ENCODE data around the gene CEP55. TPM values are rescaled to one million over a fixed set of nuclear protein-coding genes. Genes with fewer than 3 reads are reported as not detected.
"Not testable (repeated sequence)": the region's sequence is repeated elsewhere in the genome, so short reads cannot be mapped to it uniquely, and the experiment has no call there.

Gene CEP55
- total RNA-seq, 1 donor from 2014 or later, result 3.2 TPM

- intact Hi-C loops (cut with DNase I), result no loop called here
- Histone ChIP-seq H3K27me3 (no peaks in the 10 kb centered on the region), H3K27ac (peak overlapping the region; percentile 49), H3K4me1 (peaks cover 5% of the 10 kb centered on the region), H3K36me3 (no peaks in the 10 kb centered on the region), H3K9me3 (no peaks in the 10 kb centered on the region), H3K4me3 (no peak overlapping the region)
- DNase-seq (ENCODE audit: extremely low spot score in 2 of 2), result no peak
- TF ChIP-seq POLR2AphosphoS5 (IDR thresholded peaks at IDR 0.05; ENCODE audit: insufficient read depth in 1 of 2, low read depth in 1 of 2) (no peak), POLR2A (IDR thresholded peaks at IDR 0.05) (no peak)
- TF ChIP-seq, protein P1, sequence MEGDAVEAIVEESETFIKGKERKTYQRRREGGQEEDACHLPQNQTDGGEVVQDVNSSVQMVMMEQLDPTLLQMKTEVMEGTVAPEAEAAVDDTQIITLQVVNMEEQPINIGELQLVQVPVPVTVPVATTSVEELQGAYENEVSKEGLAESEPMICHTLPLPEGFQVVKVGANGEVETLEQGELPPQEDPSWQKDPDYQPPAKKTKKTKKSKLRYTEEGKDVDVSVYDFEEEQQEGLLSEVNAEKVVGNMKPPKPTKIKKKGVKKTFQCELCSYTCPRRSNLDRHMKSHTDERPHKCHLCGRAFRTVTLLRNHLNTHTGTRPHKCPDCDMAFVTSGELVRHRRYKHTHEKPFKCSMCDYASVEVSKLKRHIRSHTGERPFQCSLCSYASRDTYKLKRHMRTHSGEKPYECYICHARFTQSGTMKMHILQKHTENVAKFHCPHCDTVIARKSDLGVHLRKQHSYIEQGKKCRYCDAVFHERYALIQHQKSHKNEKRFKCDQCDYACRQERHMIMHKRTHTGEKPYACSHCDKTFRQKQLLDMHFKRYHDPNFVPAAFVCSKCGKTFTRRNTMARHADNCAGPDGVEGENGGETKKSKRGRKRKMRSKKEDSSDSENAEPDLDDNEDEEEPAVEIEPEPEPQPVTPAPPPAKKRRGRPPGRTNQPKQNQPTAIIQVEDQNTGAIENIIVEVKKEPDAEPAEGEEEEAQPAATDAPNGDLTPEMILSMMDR (IDR thresholded peaks at IDR 0.05), result no peak
These were observed 18.9 kb downstream of the CEP55 start for GRCh38 chr10:93515071-93516005.

GRCh38 chr10:93516006-93516380, 19.6 kb downstream of the CEP55 start:
- H3K36me3 ChIP-seq, result no peaks in the 10 kb centered on the region
- intact Hi-C loops (cut with DNase I), result no loop called here
- H3K9me3 ChIP-seq, result no peaks in the 10 kb centered on the region
- no peak overlapping the region for H3K27ac ChIP-seq
- H3K4me1 ChIP-seq, result peaks cover 5% of the 10 kb centered on the region
- H3K4me3 ChIP-seq, result no peak overlapping the region
- no peak for TF ChIP-seq POLR2A (IDR thresholded peaks at IDR 0.05)
- no peak for TF ChIP-seq POLR2AphosphoS5 (IDR thresholded peaks at IDR 0.05; ENCODE audit: insufficient read depth in 1 of 2, low read depth in 1 of 2)
- TF ChIP-seq, protein P1 (IDR thresholded peaks at IDR 0.05), result no peak
- no peak for DNase-seq (ENCODE audit: extremely low spot score in 2 of 2)
- H3K27me3 ChIP-seq, result no peaks in the 10 kb centered on the region

DNA sequence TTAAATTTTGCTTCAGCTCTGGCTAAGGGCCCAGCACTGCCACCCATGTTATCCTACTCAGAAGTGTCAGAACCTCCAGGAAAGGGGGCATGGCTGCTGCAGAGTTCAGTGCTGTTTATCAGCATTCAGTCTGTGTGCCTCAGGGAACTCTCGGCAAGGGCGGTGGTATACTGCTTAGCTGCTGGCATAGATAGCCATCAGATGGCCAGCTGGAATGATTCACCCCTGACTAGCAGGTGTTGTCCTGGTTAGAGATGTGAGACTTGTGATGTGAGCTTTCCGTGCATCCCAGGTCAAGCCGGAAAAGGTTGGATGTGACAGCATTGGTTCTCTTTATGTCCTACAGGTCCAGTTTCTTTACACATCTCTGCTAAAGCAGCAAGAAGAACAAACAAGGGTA, 22.1 kb downstream of the CEP55 start:
- TF ChIP-seq, protein P1 (IDR thresholded peaks at IDR 0.05), result no peak
- TF ChIP-seq POLR2AphosphoS5 (IDR thresholded peaks at IDR 0.05; ENCODE audit: insufficient read depth in 1 of 2, low read depth in 1 of 2), result no peak
- TF ChIP-seq POLR2A (IDR thresholded peaks at IDR 0.05), result no peak
- no peak overlapping the region for H3K4me3 ChIP-seq
- H3K9me3 ChIP-seq, result no peaks in the 10 kb centered on the region
- intact Hi-C loops (cut with DNase I), result no loop called here
- peaks cover 5% of the 10 kb centered on the region for H3K4me1 ChIP-seq
- no peaks in the 10 kb centered on the region for H3K27me3 ChIP-seq
- no peak overlapping the region for H3K27ac ChIP-seq
- no peaks in the 10 kb centered on the region for H3K36me3 ChIP-seq
- no peak for DNase-seq (ENCODE audit: extremely low spot score in 2 of 2)

GRCh38 chr10:93535293-93535692, 38.9 kb downstream of the CEP55 start:
- no peaks in the 10 kb centered on the region for H3K36me3 ChIP-seq
- H3K27me3 ChIP-seq, result no peaks in the 10 kb centered on the region
- no peak overlapping the region for H3K4me3 ChIP-seq
- intact Hi-C loops (cut with DNase I), result no loop called here
- H3K9me3 ChIP-seq, result no peaks in the 10 kb centered on the region
- TF ChIP-seq, protein P1 (IDR thresholded peaks at IDR 0.05), result no peak
- TF ChIP-seq POLR2A (IDR thresholded peaks at IDR 0.05) (no peak), POLR2AphosphoS5 (IDR thresholded peaks at IDR 0.05; ENCODE audit: insufficient read depth in 1 of 2, low read depth in 1 of 2) (no peak)
- no peaks in the 10 kb centered on the region for H3K4me1 ChIP-seq
- H3K27ac ChIP-seq, result no peak overlapping the region
- no peak for DNase-seq (ENCODE audit: extremely low spot score in 2 of 2)

DNA sequence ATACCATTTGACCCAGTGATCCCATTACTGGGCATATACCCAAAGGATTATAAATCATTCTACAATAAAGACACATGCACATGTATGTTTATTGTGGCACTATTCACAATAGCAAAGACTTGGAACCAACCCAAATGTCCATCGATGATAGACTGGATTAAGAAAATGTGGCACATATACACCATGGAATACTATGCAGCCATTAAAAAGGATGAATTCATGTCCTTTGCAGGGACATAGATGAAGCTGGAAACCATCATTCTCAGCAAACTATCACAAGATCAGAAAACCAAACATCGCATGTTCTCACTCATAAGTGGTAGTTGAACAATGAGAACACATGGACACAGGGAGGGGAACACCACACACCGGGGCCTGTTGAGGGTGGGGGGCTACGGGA, 44.5 kb downstream of the CEP55 start:
- H3K4me3 ChIP-seq; DNase-seq (ENCODE audit: extremely low spot score in 2 of 2); intact Hi-C loops (cut with DNase I); H3K9me3 ChIP-seq; H3K4me1 ChIP-seq; H3K27ac ChIP-seq; H3K27me3 ChIP-seq; H3K36me3 ChIP-seq: not testable (repeated sequence)

Measured in vagina (tissue), 2 donors.